Omental fat pad (tissue), 4 donors: ENCODE data around the gene HIBCH. TPM values are rescaled to one million over a fixed set of nuclear protein-coding genes. Genes with fewer than 3 reads are reported as not detected.

ENCODE experiments used
- ATAC-seq: fragments of 150-250 bp; one replicate; pipeline ENCODE4 v1.9.1; 2016; ENCODE audit warnings: mild to moderate bottlenecking, moderate library complexity; ENCODE audit not compliant: low FRiP score
- DNase-seq: peaks from one replicate; pipeline ENCODE4 v3.0.0-alpha.2; 2019; ENCODE audit warnings: low spot score
- CTCF ChIP-seq, 3 donors: fragments of 450-650 bp; IDR thresholded peaks; one replicate each; pipeline ENCODE4 v1.5.1; 2016 to 2017; ENCODE audit warnings: antibody characterized with exemption in 3 of 3, mild to moderate bottlenecking in 3 of 3, moderate library complexity in 2 of 3
- total RNA-seq, 4 donors: library from RNA; depleted of rRNA; stranded (reverse); fragments of >200 nt; gene quantifications; one replicate each; pipeline ENCODE4 v1.1.0, GENCODE V29; 2016

Gene HIBCH
- total RNA-seq, 4 donors from 2014 or later: 11.6 to 22.1 (median 20.1) TPM

GRCh38 chr2:190177249-190178040, 142.2 kb downstream of the HIBCH start:
- DNase-seq (no peak), ATAC-seq (no peak)
- TF ChIP-seq CTCF (IDR thresholded peaks at IDR 0.05): no peak

GRCh38 chr2:190173392-190173791, 146.2 kb downstream of the HIBCH start:
- no peak for ATAC-seq
- TF ChIP-seq CTCF (IDR thresholded peaks at IDR 0.05): no peak
- DNase-seq: no peak

- no peak for TF ChIP-seq CTCF (IDR thresholded peaks at IDR 0.05)
- no peak for DNase-seq
- ATAC-seq: no peak
Observed at GRCh38 chr2:190170673-190171072, 149.0 kb downstream of the HIBCH start.

- no peak for DNase-seq
- ATAC-seq: no peak
- no peak for TF ChIP-seq CTCF (IDR thresholded peaks at IDR 0.05)
Observed at GRCh38 chr2:190169221-190170072, 150.2 kb downstream of the HIBCH start.

- no peak for TF ChIP-seq CTCF (IDR thresholded peaks at IDR 0.05)
- DNase-seq (no peak), ATAC-seq (no peak)
Observed at GRCh38 chr2:190167702-190168101, 151.9 kb downstream of the HIBCH start.

GRCh38 chr2:190165491-190165890, 154.1 kb downstream of the HIBCH start:
- no peak for DNase-seq
- ATAC-seq: no peak
- TF ChIP-seq CTCF (IDR thresholded peaks at IDR 0.05): no peak
